Activated naive CD8-positive, alpha-beta T cell treated with anti-CD3 and anti-CD28 coated beads, Interleukin-2, amount 50 U/mL, for 24 hours (primary cell): ENCODE measurements around the gene SEPHS1.
"Not testable (repeated sequence)": the region's sequence is repeated elsewhere in the genome, so short reads cannot be mapped to it uniquely, and the experiment has no call there.

Source experiments
- ATAC-seq: fragments of 150-1000 bp; cut with Tn5 transposase; one replicate; pipeline ENCODE4 v1.10.0; 2021
- DNase-seq: peaks from one replicate; pipeline ENCODE4 v3.0.0; 2021
- H3K27ac Mint-ChIP-seq: one replicate; pipeline ENCODE4 v1.8.0; 2021; ENCODE audit warnings: mild to moderate bottlenecking, mixed read lengths
- H3K27me3 Mint-ChIP-seq: one replicate; pipeline ENCODE4 v1.8.0; 2021; ENCODE audit warnings: mixed read lengths
- H3K36me3 Mint-ChIP-seq: one replicate; pipeline ENCODE4 v1.8.0; 2021; ENCODE audit warnings: low read depth, mixed read lengths
- H3K4me1 Mint-ChIP-seq: one replicate; pipeline ENCODE4 v1.8.0; 2021; ENCODE audit warnings: mixed read lengths
- H3K4me3 Mint-ChIP-seq: one replicate; pipeline ENCODE4 v1.8.0; 2021; ENCODE audit warnings: mild to moderate bottlenecking, moderate library complexity, mixed read lengths
- H3K9me3 Mint-ChIP-seq: one replicate; pipeline ENCODE4 v1.8.0; 2021; ENCODE audit warnings: mixed read lengths

Gene SEPHS1

GRCh38 chr10:13347043-13347499 is 1.0 kb downstream of the SEPHS1 start:
- peak overlapping the region; percentile 86 for H3K4me3 Mint-ChIP-seq
- DNase-seq = peak; percentile 27
- peak; percentile 20 for ATAC-seq
- H3K27me3 Mint-ChIP-seq = no peaks in the 10 kb centered on the region
- no peaks in the 10 kb centered on the region for H3K9me3 Mint-ChIP-seq
- H3K27ac Mint-ChIP-seq = peak overlapping the region; percentile 92
- H3K4me1 Mint-ChIP-seq = peaks cover 55% of the 10 kb centered on the region
- peaks cover 23% of the 10 kb centered on the region for H3K36me3 Mint-ChIP-seq

GRCh38 chr10:13346283-13347042 is 1.6 kb downstream of the SEPHS1 start:
- DNase-seq = no peak
- no peak for ATAC-seq
- Mint-ChIP-seq H3K9me3 (no peaks in the 10 kb centered on the region), H3K27me3 (no peaks in the 10 kb centered on the region), H3K27ac (peak overlapping the region; percentile 92), H3K4me1 (peaks cover 51% of the 10 kb centered on the region), H3K36me3 (peaks cover 23% of the 10 kb centered on the region), H3K4me3 (peak overlapping the region; percentile 86)

- Mint-ChIP-seq H3K36me3 (peaks cover 47% of the 10 kb centered on the region), H3K27me3 (no peaks in the 10 kb centered on the region), H3K4me1 (peaks cover 37% of the 10 kb centered on the region)
Observed at GRCh38 chr10:13340626-13341376, 7.3 kb downstream of the SEPHS1 start.

GRCh38 chr10:13340068-13340467 is 8.0 kb downstream of the SEPHS1 start:
- DNase-seq = no peak
- peaks cover 30% of the 10 kb centered on the region for H3K4me1 Mint-ChIP-seq
- H3K36me3 Mint-ChIP-seq = peaks cover 43% of the 10 kb centered on the region
- H3K27me3 Mint-ChIP-seq = no peaks in the 10 kb centered on the region
- no peak for ATAC-seq
- no peak overlapping the region for H3K27ac Mint-ChIP-seq
- no peak overlapping the region for H3K4me3 Mint-ChIP-seq
- H3K9me3 Mint-ChIP-seq = no peaks in the 10 kb centered on the region

More at GRCh38 chr10:13340626-13341376, 7.3 kb downstream of the SEPHS1 start:
- DNase-seq = no peak
- ATAC-seq = peak; percentile 68
- peak overlapping the region; percentile 39 for H3K27ac Mint-ChIP-seq
- peak overlapping the region; percentile 24 for H3K4me3 Mint-ChIP-seq
- H3K9me3 Mint-ChIP-seq = no peaks in the 10 kb centered on the region

GRCh38 chr10:13338390-13339110 is 9.5 kb downstream of the SEPHS1 start:
- peaks cover 23% of the 10 kb centered on the region for H3K4me1 Mint-ChIP-seq
- no peaks in the 10 kb centered on the region for H3K27me3 Mint-ChIP-seq
- ATAC-seq = no peak
- no peak overlapping the region for H3K4me3 Mint-ChIP-seq
- DNase-seq = no peak
- no peak overlapping the region for H3K27ac Mint-ChIP-seq
- peaks cover 42% of the 10 kb centered on the region for H3K36me3 Mint-ChIP-seq
- H3K9me3 Mint-ChIP-seq = no peaks in the 10 kb centered on the region

GRCh38 chr10:13337827-13338196 is 10.3 kb downstream of the SEPHS1 start:
- no peak overlapping the region for H3K27ac Mint-ChIP-seq
- H3K36me3 Mint-ChIP-seq = peaks cover 41% of the 10 kb centered on the region
- no peaks in the 10 kb centered on the region for H3K27me3 Mint-ChIP-seq
- DNase-seq (no peak), ATAC-seq (no peak)
- no peak overlapping the region for H3K4me3 Mint-ChIP-seq
- H3K4me1 Mint-ChIP-seq = peaks cover 23% of the 10 kb centered on the region
- no peaks in the 10 kb centered on the region for H3K9me3 Mint-ChIP-seq

- no peak for ATAC-seq
- H3K9me3 Mint-ChIP-seq = no peaks in the 10 kb centered on the region
Observed at GRCh38 chr10:13337128-13337826, 10.8 kb downstream of the SEPHS1 start.

GRCh38 chr10:13335881-13336280 is 12.2 kb downstream of the SEPHS1 start:
- ATAC-seq (no peak), DNase-seq (no peak)
- Mint-ChIP-seq H3K27me3 (no peaks in the 10 kb centered on the region), H3K27ac (no peak overlapping the region), H3K4me3 (no peak overlapping the region), H3K4me1 (peaks cover 16% of the 10 kb centered on the region), H3K36me3 (peaks cover 57% of the 10 kb centered on the region), H3K9me3 (no peaks in the 10 kb centered on the region)

More at GRCh38 chr10:13337128-13337826, 10.8 kb downstream of the SEPHS1 start:
- Mint-ChIP-seq H3K27me3 (no peaks in the 10 kb centered on the region), H3K4me1 (peaks cover 23% of the 10 kb centered on the region), H3K36me3 (peaks cover 43% of the 10 kb centered on the region), H3K4me3 (no peak overlapping the region), H3K27ac (no peak overlapping the region)
- no peak for DNase-seq

- Mint-ChIP-seq H3K4me3 (no peak overlapping the region), H3K36me3 (peaks cover 54% of the 10 kb centered on the region)
- no peak for DNase-seq
Observed at GRCh38 chr10:13334556-13334955, 13.5 kb downstream of the SEPHS1 start.

GRCh38 chr10:13331646-13332045 is 16.4 kb downstream of the SEPHS1 start:
- Mint-ChIP-seq H3K27ac (no peak overlapping the region), H3K27me3 (no peaks in the 10 kb centered on the region), H3K4me1 (no peaks in the 10 kb centered on the region), H3K9me3 (no peaks in the 10 kb centered on the region), H3K36me3 (peaks cover 55% of the 10 kb centered on the region), H3K4me3 (no peak overlapping the region)
- DNase-seq (no peak), ATAC-seq (no peak)

More at GRCh38 chr10:13334556-13334955, 13.5 kb downstream of the SEPHS1 start:
- peaks cover 5% of the 10 kb centered on the region for H3K4me1 Mint-ChIP-seq
- no peak overlapping the region for H3K27ac Mint-ChIP-seq
- H3K9me3 Mint-ChIP-seq = no peaks in the 10 kb centered on the region
- no peak for ATAC-seq
- no peaks in the 10 kb centered on the region for H3K27me3 Mint-ChIP-seq

- not testable (repeated sequence) for H3K27ac Mint-ChIP-seq, H3K9me3 Mint-ChIP-seq
- H3K36me3 Mint-ChIP-seq = peaks cover 54% of the 10 kb centered on the region
Observed at GRCh38 chr10:13330980-13331379, 17.1 kb downstream of the SEPHS1 start.

GRCh38 chr10:13329565-13329964 is 18.5 kb downstream of the SEPHS1 start:
- no peak overlapping the region for H3K4me3 Mint-ChIP-seq
- H3K36me3 Mint-ChIP-seq = peaks cover 61% of the 10 kb centered on the region
- ATAC-seq (no peak), DNase-seq (no peak)
- H3K27ac Mint-ChIP-seq = no peak overlapping the region
- H3K27me3 Mint-ChIP-seq = no peaks in the 10 kb centered on the region
- no peaks in the 10 kb centered on the region for H3K9me3 Mint-ChIP-seq
- no peaks in the 10 kb centered on the region for H3K4me1 Mint-ChIP-seq

More at GRCh38 chr10:13330980-13331379, 17.1 kb downstream of the SEPHS1 start:
- H3K4me1 Mint-ChIP-seq, ATAC-seq, H3K4me3 Mint-ChIP-seq, H3K27me3 Mint-ChIP-seq, DNase-seq: not testable (repeated sequence)

- Mint-ChIP-seq H3K9me3 (no peaks in the 10 kb centered on the region), H3K27me3 (no peaks in the 10 kb centered on the region), H3K27ac (no peak overlapping the region), H3K4me3 (no peak overlapping the region), H3K36me3 (peaks cover 60% of the 10 kb centered on the region), H3K4me1 (no peaks in the 10 kb centered on the region)
- ATAC-seq = no peak
- no peak for DNase-seq
Observed at GRCh38 chr10:13328613-13329012, 19.5 kb downstream of the SEPHS1 start.

- DNase-seq (no peak), ATAC-seq (no peak)
- Mint-ChIP-seq H3K36me3 (peaks cover 56% of the 10 kb centered on the region), H3K4me3 (no peak overlapping the region), H3K27me3 (no peaks in the 10 kb centered on the region), H3K27ac (no peak overlapping the region), H3K4me1 (no peaks in the 10 kb centered on the region), H3K9me3 (no peaks in the 10 kb centered on the region)
Observed at GRCh38 chr10:13328126-13328525, 20.0 kb downstream of the SEPHS1 start.
